WTC11 (cell line): ENCODE results near the gene MTMR8.

Experiments
- CTCF ChIP-seq: fragments of 200-600 bp; IDR thresholded peaks from 2 replicates; pipeline ENCODE4 v1.8.0; 2022; ENCODE audit warnings: antibody characterized with exemption
- E2F1 ChIP-seq: sonication (generic); formaldehyde crosslinking; IDR thresholded peaks from 2 replicates; pipeline ENCODE4 v1.8.0; 2022; ENCODE audit warnings: mild to moderate bottlenecking, missing genetic modification reagents
- ESRRA ChIP-seq: sonication (generic); formaldehyde crosslinking; IDR thresholded peaks from 2 replicates; pipeline ENCODE4 v1.8.1; 2022; ENCODE audit warnings: mild to moderate bottlenecking, missing genetic modification reagents, borderline replicate concordance
- HMGA2 ChIP-seq: fragments of 250-450 bp; sonication (Bioruptor Pico); IDR thresholded peaks from 2 replicates; pipeline ENCODE4 v1.4.0; 2021; ENCODE audit warnings: mild to moderate bottlenecking, moderate library complexity
- HMGXB4 ChIP-seq: sonication (generic); formaldehyde crosslinking; IDR thresholded peaks from 2 replicates; pipeline ENCODE4 v1.8.1; 2023; ENCODE audit warnings: mild to moderate bottlenecking, moderate library complexity, missing genetic modification reagents
- MAX ChIP-seq: sonication (generic); formaldehyde crosslinking; IDR thresholded peaks from 2 replicates; pipeline ENCODE4 v1.8.0; 2022; ENCODE audit warnings: mild to moderate bottlenecking, missing genetic modification reagents
- MYBL2 ChIP-seq: sonication (generic); formaldehyde crosslinking; IDR thresholded peaks from 2 replicates; pipeline ENCODE4 v1.8.1; 2023; ENCODE audit warnings: mild to moderate bottlenecking, moderate library complexity, missing genetic modification reagents
- OVOL2 ChIP-seq: fragments of 250-450 bp; sonication (Bioruptor Pico); IDR thresholded peaks from 2 replicates; pipeline ENCODE4 v1.9.0; 2021; ENCODE audit warnings: mild to moderate bottlenecking, borderline replicate concordance
- USF2 ChIP-seq: sonication (generic); formaldehyde crosslinking; IDR thresholded peaks from 2 replicates; pipeline ENCODE4 v1.8.1; 2023; ENCODE audit warnings: mild to moderate bottlenecking, missing genetic modification reagents, moderate library complexity
- ZBTB43 ChIP-seq: sonication (generic); formaldehyde crosslinking; IDR thresholded peaks from 2 replicates; pipeline ENCODE4 v1.8.1; 2023; ENCODE audit warnings: mild to moderate bottlenecking, missing genetic modification reagents

- TF ChIP-seq CTCF (no peak), E2F1 (CRISPR knock-in tag) (no peak), MAX (CRISPR knock-in tag) (no peak), MYBL2 (CRISPR knock-in tag) (no peak), ESRRA (CRISPR knock-in tag) (no peak), OVOL2 (CRISPR knock-in tag) (no peak), USF2 (CRISPR knock-in tag) (no peak), HMGXB4 (no peak), HMGA2 (CRISPR knock-in tag) (no peak), ZBTB43 (no peak)
Observed at GRCh38 chrX:64428371-64428770, 33.1 kb upstream of the MTMR8 start.
